Activated CD8-positive, alpha-beta T cell treated with anti-CD3 and anti-CD28 coated beads for 36 hours (primary cell): ENCODE data around the gene TAOK1. TPM values are rescaled to one million over a fixed set of nuclear protein-coding genes. Genes with fewer than 3 reads are reported as not detected.

ENCODE experiments used
- ATAC-seq: fragments of 200-7000 bp; cut with Tn5 transposase; one replicate; pipeline ENCODE4 v1.10.0; 2021; ENCODE audit warnings: mild to moderate bottlenecking, moderate library complexity
- CTCF ChIA-PET: fragments of 350-600 bp; sonication (Branson Sonifier 250); formaldehyde crosslinking; loops from one replicate; lab custom pipeline; 2021; ENCODE audit warnings: antibody characterized with exemption; lab: Charles Lee
- POLR2A ChIA-PET: fragments of 350-600 bp; sonication (Branson Sonifier 250); formaldehyde crosslinking; loops from one replicate; lab custom pipeline; 2021; ENCODE audit warnings: antibody characterized with exemption; lab: Charles Lee
- DNase-seq: peaks from one replicate; pipeline ENCODE4 v3.0.0-alpha.2; 2020
- H3K27ac Mint-ChIP-seq: one replicate; pipeline ENCODE4 v1.8.0; 2021; ENCODE audit warnings: mild to moderate bottlenecking, mixed read lengths
- H3K27me3 Mint-ChIP-seq: one replicate; pipeline ENCODE4 v1.8.0; 2021; ENCODE audit warnings: mixed read lengths
- H3K36me3 Mint-ChIP-seq: one replicate; pipeline ENCODE4 v1.8.0; 2021; ENCODE audit warnings: low read depth, mixed read lengths
- H3K4me1 Mint-ChIP-seq: one replicate; pipeline ENCODE4 v1.8.0; 2021; ENCODE audit warnings: low read depth, mixed read lengths
- H3K4me3 Mint-ChIP-seq: one replicate; pipeline ENCODE4 v1.8.0; 2021; ENCODE audit warnings: mild to moderate bottlenecking, moderate library complexity, mixed read lengths
- H3K9me3 Mint-ChIP-seq: one replicate; pipeline ENCODE4 v1.8.0; 2021; ENCODE audit warnings: mixed read lengths
- intact Hi-C: fragments of 100-400 bp; cut with micrococcal nuclease; formaldehyde crosslinking; loops from one replicate; pipeline ENCODE4 v1.10.0; 2022
- total RNA-seq, 2 experiments: library from RNA; stranded (reverse); gene quantifications; one replicate each; pipeline ENCODE4 v1.2.3, GENCODE V29; 2021
- TF ChIP-seq, protein P1 (sequence below): fragments of 200-600 bp; IDR thresholded peaks from one replicate; pipeline ENCODE4 v1.8.0; 2022; ENCODE audit warnings: antibody characterized with exemption, mild to moderate bottlenecking

TAOK1 gene
- total RNA-seq, 2 experiments from 2014 or later = 33.5 to 34.6 TPM

DNA sequence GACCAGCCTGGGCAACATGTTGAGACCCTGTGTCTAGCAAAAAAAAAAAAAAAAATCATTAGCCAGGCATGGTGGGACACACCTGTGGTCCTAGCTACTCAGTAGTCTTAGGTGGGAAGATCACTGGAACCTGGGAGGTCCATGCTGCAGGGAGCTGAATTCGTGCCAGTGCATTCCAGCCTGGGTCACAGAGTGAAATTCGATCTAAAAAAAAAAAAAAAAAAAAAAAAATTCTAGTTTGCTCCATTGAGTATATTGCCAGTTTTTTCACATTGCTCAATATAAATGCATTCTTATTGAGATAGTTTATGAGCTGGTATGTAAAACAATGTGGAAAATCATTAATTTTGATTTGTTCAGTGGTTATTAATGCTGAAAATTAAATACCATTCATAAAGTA lies 124.6 kb downstream of the TAOK1 start:
- TF ChIP-seq, protein P1, sequence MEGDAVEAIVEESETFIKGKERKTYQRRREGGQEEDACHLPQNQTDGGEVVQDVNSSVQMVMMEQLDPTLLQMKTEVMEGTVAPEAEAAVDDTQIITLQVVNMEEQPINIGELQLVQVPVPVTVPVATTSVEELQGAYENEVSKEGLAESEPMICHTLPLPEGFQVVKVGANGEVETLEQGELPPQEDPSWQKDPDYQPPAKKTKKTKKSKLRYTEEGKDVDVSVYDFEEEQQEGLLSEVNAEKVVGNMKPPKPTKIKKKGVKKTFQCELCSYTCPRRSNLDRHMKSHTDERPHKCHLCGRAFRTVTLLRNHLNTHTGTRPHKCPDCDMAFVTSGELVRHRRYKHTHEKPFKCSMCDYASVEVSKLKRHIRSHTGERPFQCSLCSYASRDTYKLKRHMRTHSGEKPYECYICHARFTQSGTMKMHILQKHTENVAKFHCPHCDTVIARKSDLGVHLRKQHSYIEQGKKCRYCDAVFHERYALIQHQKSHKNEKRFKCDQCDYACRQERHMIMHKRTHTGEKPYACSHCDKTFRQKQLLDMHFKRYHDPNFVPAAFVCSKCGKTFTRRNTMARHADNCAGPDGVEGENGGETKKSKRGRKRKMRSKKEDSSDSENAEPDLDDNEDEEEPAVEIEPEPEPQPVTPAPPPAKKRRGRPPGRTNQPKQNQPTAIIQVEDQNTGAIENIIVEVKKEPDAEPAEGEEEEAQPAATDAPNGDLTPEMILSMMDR = no peak
- Mint-ChIP-seq H3K36me3 (peaks cover 23% of the 10 kb centered on the region), H3K4me3 (no peak overlapping the region), H3K4me1 (no peaks in the 10 kb centered on the region), H3K27ac (no peak overlapping the region), H3K27me3 (no peaks in the 10 kb centered on the region), H3K9me3 (no peaks in the 10 kb centered on the region)
- CTCF ChIA-PET = interaction anchor here (1.0 to 2.0 kb wide), 3 partner anchors 21 to 391 kb away, joined by 3 to 10 read pairs (median 3); no protein-coding TSS in a partner anchor
- intact Hi-C loops = no loop called here
- POLR2A ChIA-PET = no interaction called here
- ATAC-seq (no peak), DNase-seq (no peak)

DNA sequence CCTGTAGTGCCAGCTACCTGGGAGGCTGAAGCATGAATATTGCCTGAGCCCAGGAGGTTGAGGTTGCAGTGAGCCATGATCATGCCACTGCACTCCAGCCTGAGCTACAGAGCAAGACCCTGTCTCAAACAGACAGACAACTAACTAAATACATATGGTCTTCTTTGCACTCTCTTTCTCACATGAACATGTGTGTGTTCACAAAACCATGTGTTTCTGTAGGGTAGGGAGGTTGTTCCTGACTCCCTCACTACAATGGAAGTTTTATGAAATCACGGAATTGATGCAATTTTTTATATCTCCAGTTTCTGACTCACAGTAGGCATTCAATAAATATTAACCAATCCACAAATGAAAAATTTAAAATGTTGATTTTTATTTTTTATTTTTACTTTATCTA lies 128.2 kb downstream of the TAOK1 start:
- Mint-ChIP-seq H3K36me3 (peaks cover 21% of the 10 kb centered on the region), H3K4me1 (no peaks in the 10 kb centered on the region), H3K27me3 (no peaks in the 10 kb centered on the region), H3K27ac (no peak overlapping the region), H3K9me3 (no peaks in the 10 kb centered on the region), H3K4me3 (no peak overlapping the region)
- TF ChIP-seq, protein P1 = no peak
- ChIA-PET POLR2A (no interaction called here), CTCF (interaction anchor here (2.2 to 2.8 kb wide), 2 partner anchors 19 to 149 kb away, joined by 9 to 10 read pairs; no protein-coding TSS in a partner anchor)
- ATAC-seq (no peak), DNase-seq (no peak)
- intact Hi-C loops = no loop called here

DNA sequence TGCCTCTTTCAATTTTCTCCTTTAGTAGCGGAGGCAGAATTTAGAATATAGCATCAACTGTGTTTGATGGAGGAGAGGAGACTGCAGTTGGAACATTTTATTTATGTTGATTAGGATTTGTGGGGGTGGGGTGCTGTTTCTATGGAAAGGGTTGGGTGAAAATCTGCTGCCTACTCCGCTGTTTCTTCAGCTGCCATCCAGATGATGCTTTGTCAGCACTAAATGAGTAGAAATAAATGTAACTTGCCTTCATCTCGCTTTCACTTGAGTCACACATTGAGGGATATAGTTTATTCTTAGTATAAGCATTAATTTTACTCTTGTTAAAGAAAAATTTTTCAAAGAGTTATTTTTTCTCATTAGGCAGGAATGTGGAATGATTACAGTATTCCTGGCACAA lies 134.5 kb downstream of the TAOK1 start:
- peaks cover 6% of the 10 kb centered on the region for H3K36me3 Mint-ChIP-seq
- no peaks in the 10 kb centered on the region for H3K4me1 Mint-ChIP-seq
- no peaks in the 10 kb centered on the region for H3K27me3 Mint-ChIP-seq
- no peak overlapping the region for H3K4me3 Mint-ChIP-seq
- DNase-seq = no peak
- CTCF ChIA-PET = interaction anchor here (1.1 to 1.4 kb wide), 2 partner anchors 10 to 155 kb away, joined by 4 to 10 read pairs; no protein-coding TSS in a partner anchor
- intact Hi-C loops = no loop called here
- ATAC-seq = no peak
- no peak overlapping the region for H3K27ac Mint-ChIP-seq
- POLR2A ChIA-PET = interaction anchor here (1.0 kb wide), 1 partner anchor 10 kb away, joined by 5 read pairs; no protein-coding TSS in a partner anchor
- TF ChIP-seq, protein P1 = no peak
- no peaks in the 10 kb centered on the region for H3K9me3 Mint-ChIP-seq

DNA sequence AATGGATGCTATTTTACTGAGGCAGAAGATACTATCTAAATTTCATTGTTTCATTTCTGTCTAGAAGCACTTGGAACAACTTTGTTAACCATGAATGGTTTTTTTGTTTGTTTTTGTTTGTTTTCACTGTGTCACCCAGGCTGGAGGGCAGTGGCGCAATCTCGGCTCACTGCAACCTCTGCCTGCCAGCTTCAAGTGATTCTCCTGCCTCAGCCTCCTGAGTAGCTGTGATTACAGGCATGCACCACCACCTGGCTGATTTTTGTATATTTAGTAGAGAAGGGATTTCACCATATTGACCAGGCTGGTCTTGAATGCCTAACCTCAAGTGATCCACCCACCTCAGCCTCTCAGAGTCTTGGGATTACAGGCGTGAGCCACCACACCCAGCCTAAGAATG lies 136.2 kb downstream of the TAOK1 start:
- H3K4me1 Mint-ChIP-seq = no peaks in the 10 kb centered on the region
- POLR2A ChIA-PET = no interaction called here
- CTCF ChIA-PET = interaction anchor here (1.3 to 1.6 kb wide), 2 partner anchors 10 to 157 kb away, joined by 6 to 10 read pairs; no protein-coding TSS in a partner anchor
- no peaks in the 10 kb centered on the region for H3K9me3 Mint-ChIP-seq
- TF ChIP-seq, protein P1 = no peak
- no peak for ATAC-seq
- no peaks in the 10 kb centered on the region for H3K27me3 Mint-ChIP-seq
- peaks cover 12% of the 10 kb centered on the region for H3K36me3 Mint-ChIP-seq
- H3K27ac Mint-ChIP-seq = no peak overlapping the region
- peak; percentile 2 for DNase-seq
- intact Hi-C loops = no loop called here
- H3K4me3 Mint-ChIP-seq = no peak overlapping the region

DNA sequence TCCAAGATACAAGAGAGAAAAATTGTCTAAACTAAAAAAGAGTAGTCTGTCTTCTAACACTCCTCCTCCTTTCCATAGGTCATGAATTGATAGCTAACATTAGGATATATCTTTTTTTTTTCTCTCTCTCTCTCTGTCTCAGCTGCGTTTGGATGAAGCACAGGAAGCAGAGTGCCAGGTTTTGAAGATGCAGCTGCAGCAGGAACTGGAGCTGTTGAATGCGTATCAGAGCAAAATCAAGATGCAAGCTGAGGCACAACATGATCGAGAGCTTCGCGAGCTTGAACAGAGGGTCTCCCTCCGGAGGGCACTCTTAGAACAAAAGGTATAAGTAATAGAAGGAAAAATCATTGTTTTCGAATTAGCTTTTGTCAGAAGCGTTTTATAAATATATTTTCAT lies 143.8 kb downstream of the TAOK1 start:
- Mint-ChIP-seq H3K4me3 (no peak overlapping the region), H3K36me3 (peaks cover 26% of the 10 kb centered on the region), H3K4me1 (no peaks in the 10 kb centered on the region), H3K9me3 (no peaks in the 10 kb centered on the region), H3K27ac (peak overlapping the region; percentile 14), H3K27me3 (no peaks in the 10 kb centered on the region)
- TF ChIP-seq, protein P1 = no peak
- intact Hi-C loops = no loop called here
- ATAC-seq (no peak), DNase-seq (no peak)
- ChIA-PET CTCF (interaction anchor here (0.6 to 4.7 kb wide), 12 partner anchors 10 to 169 kb away, joined by 3 to 67 read pairs (median 3); partner anchors contain the start of gene ABHD15), POLR2A (interaction anchor here (2.2 kb wide), 1 partner anchor 10 kb away, joined by 5 read pairs; no protein-coding TSS in a partner anchor)
